ENCODE results near the gene CNTN4. TPM values are rescaled to one million over a fixed set of nuclear protein-coding genes. Genes with fewer than 3 reads are reported as not detected.
A peak's percentile ranks its signal among the peaks of the same experiment; 100 is the strongest.

Gene CNTN4
- total RNA-seq, 6 donors from 2014 or later = 1.0 to 13.5 (median 6.3) TPM

DNA sequence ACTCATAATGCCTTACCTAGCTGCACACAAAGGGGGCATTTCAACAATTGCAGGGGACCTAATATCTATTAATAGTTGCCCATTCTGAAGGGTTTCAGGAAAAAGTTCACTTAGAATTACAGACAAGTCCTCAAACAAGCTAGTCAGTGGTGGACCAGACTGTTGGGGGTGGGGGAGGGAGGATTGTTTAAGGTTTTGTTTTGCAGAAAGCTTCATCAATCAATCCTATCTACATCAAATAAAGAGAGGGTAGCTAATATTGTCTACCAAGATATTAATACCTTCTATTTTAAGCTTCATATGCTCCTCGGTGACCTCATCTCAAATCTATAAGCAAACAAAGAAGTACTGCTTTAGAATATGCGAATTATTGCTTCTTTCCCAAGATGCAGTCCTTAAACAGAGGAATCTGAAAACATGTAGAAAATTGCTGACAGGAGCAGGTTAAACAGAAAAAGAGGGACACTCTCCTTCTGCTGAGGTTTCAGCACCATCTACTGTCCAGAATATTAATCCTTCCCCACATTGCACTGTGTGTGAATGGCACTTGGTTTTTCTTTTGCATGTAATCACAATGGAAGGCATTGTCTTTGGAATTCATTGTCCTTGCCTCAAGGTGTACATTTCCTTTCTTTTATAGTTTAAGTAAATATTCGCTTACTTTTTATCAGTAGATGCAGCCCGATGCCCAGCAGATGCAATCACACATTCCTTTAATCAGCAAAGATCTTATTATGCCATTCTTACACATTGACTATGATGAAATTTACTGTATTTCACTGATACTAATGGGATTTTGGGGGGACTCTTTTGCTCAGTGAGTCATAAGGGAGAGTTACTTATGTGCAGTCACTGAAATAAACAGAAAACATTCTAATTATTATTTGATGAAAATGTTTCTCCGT is 916.8 kb downstream of the CNTN4 start:
- TF ChIP-seq EP300 (IDR thresholded peaks at IDR 0.05) (no peak), POLR2AphosphoS5 (IDR thresholded peaks at IDR 0.05) (no peak), CTCF (IDR thresholded peaks at IDR 0.05) (peak in 4 of 6 experiments; percentile 25 to 54 (median 40)), POLR2A (IDR thresholded peaks at IDR 0.05) (no peak)
- Histone ChIP-seq H3K27ac (no peak overlapping the region), H3K4me1 (peaks cover 0 to 7% (median 6%) of the 10 kb centered on the region in 4 donors), H3K27me3 (no peaks in the 10 kb centered on the region), H3K36me3 (no peaks in the 10 kb centered on the region), H3K4me3 (no peak overlapping the region), H3K9me3 (no peaks in the 10 kb centered on the region)
- DNase-seq (no peak), ATAC-seq (ENCODE audit: low FRiP score in 2 of 2) (peak; percentile 70 to 72)
- 31% methylated on average over 5 of the region's 5 CpGs for WGBS, 2 donors

GRCh38 chr3:3016226-3016625 is 917.6 kb downstream of the CNTN4 start:
- H3K27me3 ChIP-seq = no peaks in the 10 kb centered on the region
- H3K9me3 ChIP-seq = no peaks in the 10 kb centered on the region
- no peaks in the 10 kb centered on the region for H3K36me3 ChIP-seq
- H3K27ac ChIP-seq = no peak overlapping the region
- DNase-seq = no peak
- 66 to 72% methylated on average over 4 of the region's 4 CpGs for WGBS, 2 donors
- no peak overlapping the region for H3K4me3 ChIP-seq
- peaks cover 0 to 7% (median 6%) of the 10 kb centered on the region in 4 donors for H3K4me1 ChIP-seq
- no peak for TF ChIP-seq CTCF (IDR thresholded peaks at IDR 0.05)
- TF ChIP-seq EP300 (IDR thresholded peaks at IDR 0.05) = no peak
- no peak for TF ChIP-seq POLR2AphosphoS5 (IDR thresholded peaks at IDR 0.05)
- TF ChIP-seq POLR2A (IDR thresholded peaks at IDR 0.05) = no peak
- no peak for ATAC-seq (ENCODE audit: low FRiP score in 2 of 2)

GRCh38 chr3:3020209-3020608 is 921.5 kb downstream of the CNTN4 start:
- Histone ChIP-seq H3K27me3 (no peaks in the 10 kb centered on the region), H3K27ac (no peak overlapping the region), H3K4me3 (no peak overlapping the region), H3K9me3 (no peaks in the 10 kb centered on the region), H3K36me3 (no peaks in the 10 kb centered on the region), H3K4me1 (peaks cover 0 to 7% (median 0%) of the 10 kb centered on the region in 4 donors)
- ATAC-seq (ENCODE audit: low FRiP score in 2 of 2) (no peak), DNase-seq (no peak)
- 86 to 87% methylated on average over 7 of the region's 7 CpGs for WGBS, 2 donors
- TF ChIP-seq POLR2A (IDR thresholded peaks at IDR 0.05) (no peak), EP300 (IDR thresholded peaks at IDR 0.05) (no peak), CTCF (IDR thresholded peaks at IDR 0.05) (no peak), POLR2AphosphoS5 (IDR thresholded peaks at IDR 0.05) (no peak)

- Histone ChIP-seq H3K9me3 (no peaks in the 10 kb centered on the region), H3K4me3 (no peak overlapping the region), H3K36me3 (no peaks in the 10 kb centered on the region), H3K4me1 (peaks cover 0 to 4% (median 0%) of the 10 kb centered on the region in 4 donors), H3K27ac (no peak overlapping the region), H3K27me3 (no peaks in the 10 kb centered on the region)
- ATAC-seq (ENCODE audit: low FRiP score in 2 of 2) (no peak), DNase-seq (no peak)
- 48 to 58% methylated on average over 7 of the region's 7 CpGs for WGBS, 2 donors
- TF ChIP-seq CTCF (IDR thresholded peaks at IDR 0.05) = no peak
These were observed 924.6 kb downstream of the CNTN4 start for GRCh38 chr3:3023111-3023745.

All from upper lobe of left lung (tissue), 6 donors.